IPS-18a (cell line): ENCODE results near the gene CASP9.
"Not testable (repeated sequence)": the region's sequence is repeated elsewhere in the genome, so short reads cannot be mapped to it uniquely, and the experiment has no call there.

ENCODE experiments used
- H3K27ac ChIP-seq: one replicate; pipeline ENCODE4 v1.5.1; 2013; ENCODE audit warnings: low read length
- H3K27me3 ChIP-seq: one replicate; pipeline ENCODE4 v1.6.1; 2013; ENCODE audit warnings: mild to moderate bottlenecking, low read length; ENCODE audit not compliant: control insufficient read depth, insufficient read depth
- H3K36me3 ChIP-seq: one replicate; pipeline ENCODE4 v1.6.1; 2013; ENCODE audit warnings: low read depth, low read length; ENCODE audit not compliant: control insufficient read depth
- H3K4me1 ChIP-seq: one replicate; pipeline ENCODE4 v1.6.1; 2013; ENCODE audit warnings: low read depth, low read length; ENCODE audit not compliant: control insufficient read depth
- H3K4me3 ChIP-seq: one replicate; pipeline ENCODE4 v1.5.1; 2013; ENCODE audit warnings: low read length
- H3K9ac ChIP-seq: one replicate; pipeline ENCODE4 v1.6.1; 2013; ENCODE audit warnings: mild to moderate bottlenecking, low read length, moderate library complexity
- H3K9me3 ChIP-seq: one replicate; pipeline ENCODE4 v1.6.1; 2013; ENCODE audit warnings: low read depth, low read length; ENCODE audit not compliant: control insufficient read depth

Gene CASP9

DNA sequence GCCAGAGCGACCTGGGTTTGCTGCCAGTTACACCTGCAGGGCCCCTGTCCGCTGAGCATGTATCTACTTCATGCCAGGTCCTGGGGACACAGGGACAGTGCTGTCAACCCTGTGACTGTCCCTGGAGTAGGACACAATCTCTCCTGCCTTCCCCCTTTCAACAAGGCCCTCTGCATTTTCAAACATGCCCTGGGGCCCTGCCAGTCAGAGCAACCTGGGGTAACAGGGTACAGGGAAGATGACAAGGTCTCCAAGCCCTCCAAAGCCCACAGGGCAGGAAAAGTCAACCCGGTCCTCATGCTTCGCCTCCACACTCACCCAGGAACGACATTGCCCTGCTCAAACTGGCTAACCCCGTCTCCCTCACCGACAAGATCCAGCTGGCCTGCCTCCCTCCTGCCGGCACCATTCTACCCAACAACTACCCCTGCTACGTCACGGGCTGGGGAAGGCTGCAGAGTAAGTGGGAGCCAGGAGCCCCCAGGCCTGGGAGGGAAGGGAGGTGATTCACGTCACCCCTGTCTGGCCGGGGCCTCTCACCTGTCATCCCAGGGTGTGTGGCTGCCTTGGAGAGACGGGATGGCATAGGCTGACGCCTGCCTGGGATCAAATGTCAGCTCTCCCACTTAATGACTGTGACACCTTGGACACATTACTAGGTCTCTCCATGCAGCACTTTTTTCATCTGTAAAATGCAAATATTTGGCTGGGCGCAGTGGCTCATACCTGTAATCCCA is 60.8 kb downstream of the CASP9 start:
- not testable (repeated sequence) for H3K27me3 ChIP-seq, H3K4me1 ChIP-seq, H3K4me3 ChIP-seq, H3K36me3 ChIP-seq, H3K27ac ChIP-seq, H3K9ac ChIP-seq, H3K9me3 ChIP-seq

DNA sequence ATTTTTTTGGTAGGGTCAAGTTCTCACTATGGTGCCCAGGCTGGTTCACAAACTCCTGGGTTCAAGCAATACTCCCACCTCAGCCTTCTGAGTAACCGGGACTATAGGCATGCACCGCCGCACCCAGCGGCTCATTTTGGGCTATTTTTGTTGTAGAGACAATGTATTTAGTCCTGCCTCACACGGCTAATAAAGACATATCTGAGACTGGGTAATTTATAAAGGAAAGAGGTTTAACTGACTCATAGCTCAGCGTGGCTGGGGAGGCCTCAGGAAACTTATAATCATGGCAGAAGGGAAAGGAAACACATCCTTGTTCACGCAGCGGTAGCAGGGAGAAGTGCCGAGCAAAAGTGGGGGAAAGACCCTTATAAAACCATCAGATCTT is 63.3 kb downstream of the CASP9 start:
- Histone ChIP-seq H3K9me3 (no peaks in the 10 kb centered on the region), H3K27me3 (no peaks in the 10 kb centered on the region)

DNA sequence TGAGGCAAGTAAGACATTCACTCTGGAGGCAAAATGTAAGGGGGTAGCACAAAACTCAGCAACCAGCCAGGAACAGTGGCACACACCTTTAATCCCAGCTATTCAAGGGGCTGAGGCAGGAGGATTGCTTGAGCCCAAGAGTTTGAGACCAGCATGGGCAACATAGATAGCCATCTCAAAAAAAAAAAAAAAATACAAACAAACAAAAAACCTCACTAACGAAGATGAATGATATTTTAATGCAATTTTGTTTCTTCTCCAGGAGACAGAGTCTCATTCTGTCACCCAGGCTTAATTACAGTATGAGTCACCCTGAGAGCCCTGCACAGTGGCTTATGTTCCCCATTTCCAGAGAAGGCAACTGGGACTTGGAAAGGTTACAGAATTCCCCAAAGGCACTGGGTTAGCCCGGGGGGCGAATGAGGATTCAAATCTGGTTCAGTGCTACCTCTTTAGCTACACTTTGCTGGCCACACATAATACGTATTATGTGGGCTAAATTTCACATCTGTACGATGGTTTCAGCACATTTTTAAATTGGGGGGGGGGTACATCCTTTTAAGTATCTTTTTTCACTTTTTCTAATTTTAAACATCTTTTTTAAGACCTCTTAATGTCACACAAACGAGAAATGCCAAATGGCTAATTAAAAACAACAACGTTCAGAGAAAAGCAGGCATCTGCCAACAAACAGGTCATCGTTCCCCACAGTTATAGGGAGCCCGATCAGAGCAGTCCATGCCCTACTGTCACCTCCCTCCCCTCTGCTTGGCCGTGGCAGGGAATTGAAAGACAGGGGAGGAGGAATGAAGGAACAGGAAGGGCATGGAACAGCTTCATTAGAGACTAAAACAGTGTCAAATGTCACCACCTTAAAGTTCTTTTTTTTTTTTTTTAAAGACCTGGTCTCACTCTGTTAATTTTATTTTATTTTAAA is 64.0 kb downstream of the CASP9 start:
- Histone ChIP-seq H3K36me3 (no peaks in the 10 kb centered on the region), H3K27ac (no peak overlapping the region), H3K27me3 (no peaks in the 10 kb centered on the region), H3K9ac (no peak overlapping the region), H3K4me1 (no peaks in the 10 kb centered on the region), H3K4me3 (no peak overlapping the region), H3K9me3 (no peaks in the 10 kb centered on the region)

More for the DNA sequence above, 63.3 kb downstream of the CASP9 start:
- Histone ChIP-seq H3K4me3 (no peak overlapping the region), H3K4me1 (no peaks in the 10 kb centered on the region), H3K36me3 (no peaks in the 10 kb centered on the region), H3K9ac (no peak overlapping the region), H3K27ac (no peak overlapping the region)

DNA sequence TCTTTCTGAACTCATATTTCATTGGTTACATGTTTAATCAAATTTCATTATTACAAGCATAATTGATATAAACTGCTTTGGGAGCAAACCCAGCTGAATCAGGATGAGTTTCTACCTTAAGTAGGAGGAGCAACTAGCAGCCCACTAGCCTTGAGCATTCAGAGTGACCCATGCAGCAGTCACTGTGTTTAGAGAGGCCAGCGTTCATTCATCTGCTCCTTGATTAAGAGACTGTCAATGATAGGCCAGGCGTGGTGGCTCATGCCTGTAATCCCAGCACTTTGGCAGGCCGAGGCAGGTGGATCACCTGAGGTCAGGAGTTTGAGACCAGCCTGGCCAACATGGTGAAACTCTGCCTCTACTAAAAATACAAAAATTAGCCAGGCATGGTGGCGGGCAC is 65.6 kb downstream of the CASP9 start:
- H3K9ac ChIP-seq, H3K27me3 ChIP-seq, H3K27ac ChIP-seq, H3K36me3 ChIP-seq, H3K4me3 ChIP-seq, H3K4me1 ChIP-seq, H3K9me3 ChIP-seq: not testable (repeated sequence)

DNA sequence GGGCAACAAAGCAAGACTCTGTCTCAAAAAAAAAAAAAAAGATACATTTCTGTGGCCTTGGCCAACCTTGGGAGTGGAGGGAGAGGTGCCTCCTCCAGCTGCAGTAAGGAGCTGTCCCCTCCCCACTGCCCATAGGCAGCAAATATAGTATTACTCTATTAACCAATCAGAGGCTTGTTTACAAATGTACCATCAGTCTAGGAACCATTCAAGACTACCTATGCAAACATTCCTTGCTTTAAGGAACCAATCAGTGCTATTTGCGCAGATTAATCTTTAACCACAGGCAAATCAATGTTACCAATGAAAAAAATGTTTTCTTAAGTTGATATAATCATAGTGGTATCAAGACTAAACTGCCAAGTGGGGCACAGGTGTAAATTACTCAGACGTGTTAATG is 66.4 kb downstream of the CASP9 start:
- Histone ChIP-seq H3K9ac (no peak overlapping the region), H3K4me1 (no peaks in the 10 kb centered on the region), H3K4me3 (no peak overlapping the region), H3K36me3 (no peaks in the 10 kb centered on the region), H3K27me3 (no peaks in the 10 kb centered on the region), H3K27ac (no peak overlapping the region), H3K9me3 (no peaks in the 10 kb centered on the region)

DNA sequence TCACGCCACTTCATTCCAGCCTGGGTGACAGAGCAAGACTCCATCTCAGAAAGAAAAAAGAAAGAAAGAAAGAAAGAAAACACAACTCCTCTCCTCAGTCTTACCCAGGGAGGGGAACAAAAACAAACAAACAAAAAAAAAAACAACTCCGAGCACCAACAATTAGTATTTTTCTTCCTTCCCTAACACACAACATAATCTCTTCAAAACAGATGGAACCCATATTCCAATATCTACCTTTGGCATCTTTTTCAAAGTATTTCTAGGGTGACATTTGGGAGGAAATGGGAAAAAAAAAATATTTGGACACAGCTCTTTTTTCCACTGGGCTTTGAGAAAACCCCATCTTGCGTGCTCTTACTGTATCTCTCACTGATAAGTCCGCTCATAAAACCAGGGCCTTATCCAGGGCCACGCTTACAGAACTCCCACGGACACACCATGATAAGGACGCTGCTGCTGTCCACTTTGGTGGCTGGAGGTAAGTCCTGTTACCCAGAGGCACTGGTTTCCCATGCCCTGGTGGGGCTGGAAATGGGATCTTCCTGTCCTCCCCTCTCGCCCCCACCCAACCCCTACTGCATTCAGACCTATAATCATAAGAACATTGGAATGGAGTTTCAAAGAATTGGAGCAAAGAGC is 67.6 kb downstream of the CASP9 start, which contains the start of gene CELA2A:
CELA2A (plus strand) TSS at position 420 of the 642 bp plus-strand sequence; CDS start at position 442, 22 bp downstream.
- Histone ChIP-seq H3K4me3 (no peak within 1 kb of the TSS), H3K9ac (no peak within 1 kb of the TSS), H3K4me1 (no peaks in the 10 kb centered on the region), H3K36me3 (no peaks in the 10 kb centered on the region), H3K9me3 (no peaks in the 10 kb centered on the region), H3K27me3 (no peaks in the 10 kb centered on the region), H3K27ac (no peak within 1 kb of the TSS)

DNA sequence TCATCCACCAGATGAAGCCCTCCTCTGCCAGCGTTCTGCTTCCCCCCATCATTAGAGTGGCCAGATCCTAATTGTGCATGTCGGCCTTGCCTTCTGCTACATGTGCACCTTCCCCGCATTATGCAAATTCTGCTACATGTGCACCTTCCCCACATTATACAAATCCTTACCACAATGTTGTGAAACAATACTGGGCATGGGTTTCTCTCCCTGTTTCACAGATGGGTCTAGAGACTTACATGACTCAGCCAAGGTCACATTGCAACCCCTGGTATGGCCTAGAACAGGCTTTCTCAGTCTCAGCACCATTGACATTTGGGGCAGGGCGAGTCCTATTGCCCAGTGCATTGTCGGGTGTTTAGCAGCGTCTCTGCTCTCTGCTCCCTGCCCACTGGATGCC is 68.5 kb downstream of the CASP9 start:
- Histone ChIP-seq H3K4me1 (no peaks in the 10 kb centered on the region), H3K4me3 (no peak overlapping the region), H3K9ac (no peak overlapping the region), H3K27me3 (no peaks in the 10 kb centered on the region), H3K36me3 (no peaks in the 10 kb centered on the region), H3K27ac (no peak overlapping the region), H3K9me3 (no peaks in the 10 kb centered on the region)

DNA sequence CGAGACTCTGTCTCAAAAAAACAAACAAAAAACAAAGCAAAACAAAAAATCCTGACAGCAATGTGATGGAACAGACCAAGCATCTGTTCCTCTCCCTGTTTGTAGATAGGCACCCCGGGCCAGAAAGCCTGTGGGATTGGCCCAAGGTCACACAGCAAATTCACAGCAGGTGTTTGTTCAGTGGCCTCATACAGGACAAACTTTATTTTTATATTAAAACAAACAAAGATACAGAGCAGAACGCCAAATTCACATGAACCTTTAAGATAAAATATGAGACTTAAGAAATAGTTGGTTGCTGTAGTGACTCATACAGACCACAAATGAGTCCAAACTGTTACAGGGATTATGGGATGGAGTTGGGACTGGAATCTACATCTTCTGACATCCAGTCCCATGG is 69.8 kb downstream of the CASP9 start:
- H3K27ac ChIP-seq, result no peak overlapping the region

DNA sequence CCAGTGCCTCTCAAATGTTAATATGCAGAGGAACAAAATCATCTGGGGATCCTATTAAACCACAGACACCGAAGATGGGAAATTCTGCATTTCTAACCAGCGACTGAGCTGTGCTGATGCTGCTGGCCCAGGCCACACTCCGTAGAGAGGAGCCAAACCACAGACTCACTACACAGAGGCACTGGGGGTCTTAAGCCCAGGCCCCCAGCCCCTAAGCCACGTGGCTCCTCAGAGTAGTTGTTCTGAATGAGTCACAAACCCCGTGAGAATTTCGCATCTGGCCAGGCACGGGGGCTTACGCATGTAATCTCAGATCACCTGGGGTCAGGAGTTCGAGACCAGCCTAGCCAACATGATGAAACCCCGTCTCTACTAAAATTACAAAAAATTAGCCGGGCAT is 70.3 kb downstream of the CASP9 start:
- Histone ChIP-seq H3K9ac (no peak overlapping the region), H3K27me3 (no peaks in the 10 kb centered on the region), H3K36me3 (no peaks in the 10 kb centered on the region), H3K9me3 (no peaks in the 10 kb centered on the region), H3K4me1 (no peaks in the 10 kb centered on the region), H3K4me3 (no peak overlapping the region), H3K27ac (no peak overlapping the region)

More for the DNA sequence above, 69.8 kb downstream of the CASP9 start:
- H3K4me1 ChIP-seq, result no peaks in the 10 kb centered on the region
- H3K9me3 ChIP-seq, result no peaks in the 10 kb centered on the region
- H3K36me3 ChIP-seq, result no peaks in the 10 kb centered on the region
- H3K27me3 ChIP-seq, result no peaks in the 10 kb centered on the region
- no peak overlapping the region for H3K4me3 ChIP-seq
- H3K9ac ChIP-seq, result no peak overlapping the region

DNA sequence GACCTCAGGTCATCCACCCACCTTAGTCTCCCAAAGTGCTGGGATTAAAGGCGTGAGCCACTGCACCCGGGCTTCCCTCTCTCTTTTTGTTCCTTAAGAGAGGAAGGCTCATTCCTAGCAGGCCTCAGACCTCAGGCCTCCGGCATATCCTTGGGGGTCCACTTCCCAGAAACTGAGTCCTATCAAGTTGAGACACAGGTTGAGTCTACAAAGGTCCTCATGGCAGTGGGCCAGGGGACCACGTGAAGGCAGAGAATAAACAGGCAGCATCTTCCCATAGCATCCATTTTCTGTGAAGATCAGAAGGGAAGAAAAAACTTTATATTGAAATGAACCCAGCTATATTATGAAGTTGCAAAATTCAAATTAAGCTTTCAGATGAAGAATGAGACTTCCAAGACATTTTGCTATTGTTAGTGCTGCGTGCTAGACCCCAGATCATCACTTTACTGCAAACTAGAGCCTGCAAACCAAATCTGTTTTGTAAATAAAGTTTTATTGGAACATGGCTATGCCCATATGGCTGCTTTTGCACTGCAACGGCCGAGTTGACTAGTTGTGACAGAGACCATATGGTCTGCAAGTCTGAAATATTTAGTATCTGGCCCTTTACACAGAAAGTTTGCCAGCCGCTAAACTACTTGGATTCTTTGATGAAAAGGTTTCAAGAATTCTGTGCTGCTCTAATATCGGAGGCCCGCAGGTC is 71.0 kb downstream of the CASP9 start:
- Histone ChIP-seq H3K27ac (no peak overlapping the region), H3K4me3 (no peak overlapping the region), H3K36me3 (no peaks in the 10 kb centered on the region), H3K9ac (no peak overlapping the region), H3K9me3 (no peaks in the 10 kb centered on the region), H3K27me3 (no peaks in the 10 kb centered on the region), H3K4me1 (no peaks in the 10 kb centered on the region)

DNA sequence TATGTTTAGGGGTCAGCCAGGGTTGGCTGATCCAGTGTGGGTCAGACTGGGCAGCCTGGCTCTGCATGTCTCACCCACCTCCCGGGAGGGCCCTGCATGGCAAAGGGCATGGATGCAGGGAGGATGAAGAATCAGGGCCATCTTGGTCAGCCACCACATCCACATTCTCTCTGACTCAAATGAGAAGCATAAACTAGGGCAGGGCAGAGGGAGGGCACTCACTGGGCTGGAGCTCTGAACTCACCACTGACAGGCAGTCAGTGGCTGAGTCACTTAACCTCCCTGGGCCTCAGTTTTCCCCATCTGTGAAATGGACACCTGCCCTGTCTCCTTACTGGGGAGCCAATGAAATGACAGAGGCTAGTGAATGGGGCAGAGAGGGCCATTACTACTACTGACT is 71.8 kb downstream of the CASP9 start:
- no peaks in the 10 kb centered on the region for H3K9me3 ChIP-seq
- H3K27me3 ChIP-seq, result no peaks in the 10 kb centered on the region
- H3K4me3 ChIP-seq, result no peak overlapping the region
- no peaks in the 10 kb centered on the region for H3K36me3 ChIP-seq
- H3K27ac ChIP-seq, result no peak overlapping the region
- H3K4me1 ChIP-seq, result no peaks in the 10 kb centered on the region
- no peak overlapping the region for H3K9ac ChIP-seq
